Right lung (tissue), 5 donors: ENCODE measurements around the gene PDSS1. TPM values are rescaled to one million over a fixed set of nuclear protein-coding genes. Genes with fewer than 3 reads are reported as not detected.

Source experiments
- DNase-seq, 2 donors: peaks; one replicate each; pipeline ENCODE4 v3.0.0-alpha.2; 2013
- polyA plus RNA-seq, 5 donors: library from polyadenylated mRNA; unstranded; fragments of 120-200 nt; gene quantifications; one replicate each; pipeline versions ENCODE4 v1.2.1 to v1.2.3, GENCODE V29; 2013; ENCODE audit warnings: inconsistent platforms in 1 of 5, low replicate concordance in 1 of 5; ENCODE audit not compliant: insufficient read length in 5 of 5, insufficient read depth in 1 of 5

The PDSS1 gene
- polyA plus RNA-seq, 5 donors: 9.3 to 15.3 (median 12.3) TPM

- no peak for DNase-seq
These were observed 95.4 kb downstream of the PDSS1 start for GRCh38 chr10:26792758-26793495.

Other genes starting within 250 kb of the PDSS1 start
- gene ABI1, start 163.3 kb downstream of the PDSS1 start, polyA plus RNA-seq: 10 to 100 TPM; 54.1 to 78.1 (median 67.5) TPM